Activated CD4-positive, alpha-beta T cell treated with anti-CD3 and anti-CD28 coated beads for 48 hours (primary cell): ENCODE measurements around the gene TNFRSF25.
"Not testable (repeated sequence)": the region's sequence is repeated elsewhere in the genome, so short reads cannot be mapped to it uniquely, and the experiment has no call there.

Experiments
- DNase-seq: peaks from one replicate; pipeline ENCODE4 v3.0.0-alpha.2; 2020

TNFRSF25 gene

DNA sequence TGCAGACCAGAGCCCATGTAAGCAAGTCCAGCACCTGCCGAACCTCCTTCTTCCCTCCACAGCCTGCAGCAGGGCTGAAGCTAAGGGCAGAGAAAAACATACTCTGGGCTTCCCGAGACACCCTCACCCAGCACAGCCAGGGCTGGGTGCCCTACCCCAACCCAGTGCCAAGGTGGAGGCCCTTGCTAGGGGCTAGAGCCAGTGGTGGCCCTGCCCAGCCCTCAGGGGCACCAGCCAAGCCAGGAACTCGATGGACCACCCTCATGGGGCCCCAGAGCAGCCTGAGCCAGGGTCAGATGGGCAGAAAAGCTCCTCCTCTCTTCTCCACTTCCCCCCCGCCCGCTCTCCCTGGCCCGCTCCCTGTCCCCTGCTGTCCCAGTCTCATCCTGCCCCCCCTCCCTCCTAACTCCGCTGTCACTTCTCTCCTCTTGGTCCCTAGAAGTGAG, 15.9 kb downstream of the TNFRSF25 start:
- DNase-seq = no peak

- DNase-seq = no peak
These were observed 17.0 kb downstream of the TNFRSF25 start for GRCh38 chr1:6448749-6449631.

DNA sequence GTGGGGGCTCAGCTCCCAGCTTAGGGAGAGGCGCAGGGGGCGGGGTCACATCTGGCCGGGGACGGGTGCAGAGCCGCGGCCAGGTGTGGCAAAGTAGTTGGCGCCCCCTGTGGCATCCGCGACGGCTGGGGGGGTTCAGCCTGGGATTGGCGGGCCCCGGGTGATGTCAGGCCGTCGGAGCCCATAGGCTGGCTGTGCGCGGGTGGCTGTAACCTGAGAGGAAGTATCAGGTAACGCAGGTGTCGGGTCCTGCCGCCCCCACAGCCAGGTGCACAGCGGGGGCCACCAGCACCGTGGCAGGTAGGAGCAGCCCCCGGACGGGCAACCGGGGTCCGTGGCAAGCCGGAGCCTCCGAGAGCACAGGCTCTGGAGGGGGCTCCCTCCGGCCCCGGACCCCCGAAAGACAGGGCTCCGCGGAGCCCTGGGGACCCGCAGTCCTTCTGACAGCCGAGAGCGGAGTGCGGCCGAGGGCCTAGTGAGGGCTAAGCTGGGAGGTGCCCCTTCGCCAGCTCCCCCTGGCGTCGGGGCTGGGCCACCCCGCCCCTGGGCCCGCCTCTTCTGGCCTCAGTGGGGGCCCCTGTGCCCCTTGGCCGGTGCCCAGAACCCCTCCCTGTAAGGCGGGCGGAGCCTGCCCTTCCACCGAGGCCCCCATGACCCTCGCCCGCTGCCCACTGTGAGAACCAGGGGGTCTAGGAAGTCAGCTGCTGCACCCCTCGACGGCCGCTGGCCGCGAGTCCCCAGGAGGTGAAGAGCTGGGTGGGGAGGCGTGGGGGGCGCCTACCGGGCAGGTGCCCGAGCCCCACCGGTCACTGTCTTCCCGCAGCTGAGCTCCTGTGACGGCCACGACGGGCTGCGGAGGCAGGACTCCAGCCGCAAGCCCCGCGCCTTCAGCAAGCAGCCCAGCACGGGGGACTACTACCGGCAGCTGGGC, 17.9 kb downstream of the TNFRSF25 start:
- no peak for DNase-seq

DNA sequence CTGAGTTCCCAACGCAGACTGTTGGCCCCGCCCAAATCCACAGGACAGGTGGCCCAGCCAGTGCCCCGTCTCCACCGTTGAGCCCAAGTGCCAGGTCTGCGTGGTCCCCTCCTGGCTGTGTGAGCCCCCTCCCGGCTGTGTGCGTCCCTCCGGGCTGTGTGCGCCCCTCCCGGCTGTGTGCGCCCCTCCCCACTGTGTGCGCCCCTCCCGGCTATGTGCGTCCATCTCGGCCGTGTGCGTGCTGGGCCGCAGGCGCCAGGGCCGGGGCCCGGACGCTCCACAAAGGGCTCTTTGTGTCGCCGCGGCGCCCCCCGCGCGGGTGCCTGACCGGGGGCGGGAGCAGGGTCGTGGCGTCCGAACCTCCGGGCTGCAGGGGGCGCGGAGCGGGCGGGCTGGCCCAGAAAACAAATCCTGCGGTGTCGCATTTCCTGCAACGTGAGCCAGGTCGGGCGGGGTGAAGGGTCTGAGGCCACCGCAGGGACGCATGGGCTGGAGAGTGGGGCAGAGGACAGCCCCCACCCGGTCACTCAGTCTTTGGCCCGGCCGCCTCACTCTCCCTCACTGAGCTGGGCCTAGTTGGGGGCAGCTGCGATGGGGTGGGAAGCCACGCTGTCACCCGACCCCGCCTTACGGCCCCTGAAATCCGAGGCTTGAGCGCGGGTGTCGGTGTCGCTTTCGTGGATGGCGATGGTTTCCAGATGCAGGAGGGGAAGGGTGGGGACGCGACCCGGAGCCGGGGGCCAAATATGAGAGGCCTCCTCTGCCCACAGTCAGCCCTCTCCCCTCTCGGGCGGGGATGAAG, 18.8 kb downstream of the TNFRSF25 start:
- no peak for DNase-seq

DNA sequence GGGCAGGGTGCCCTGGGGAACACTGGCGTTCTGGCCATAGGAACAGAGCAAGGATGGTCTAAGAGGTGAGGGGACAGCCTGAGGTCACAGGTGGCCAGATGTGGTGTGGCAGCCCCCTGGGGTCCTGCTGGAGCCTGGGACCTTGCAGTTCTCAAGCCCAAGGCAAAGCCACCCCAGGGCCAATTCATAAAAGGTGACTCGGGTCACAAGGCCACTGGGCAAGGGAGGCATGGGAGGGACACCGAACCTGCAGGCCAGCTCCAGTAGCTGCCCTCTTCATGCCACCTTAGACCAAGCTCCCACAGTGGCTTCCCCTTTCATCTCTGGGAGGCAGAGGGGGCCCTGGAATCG, 19.3 kb downstream of the TNFRSF25 start:
- no peak for DNase-seq

DNA sequence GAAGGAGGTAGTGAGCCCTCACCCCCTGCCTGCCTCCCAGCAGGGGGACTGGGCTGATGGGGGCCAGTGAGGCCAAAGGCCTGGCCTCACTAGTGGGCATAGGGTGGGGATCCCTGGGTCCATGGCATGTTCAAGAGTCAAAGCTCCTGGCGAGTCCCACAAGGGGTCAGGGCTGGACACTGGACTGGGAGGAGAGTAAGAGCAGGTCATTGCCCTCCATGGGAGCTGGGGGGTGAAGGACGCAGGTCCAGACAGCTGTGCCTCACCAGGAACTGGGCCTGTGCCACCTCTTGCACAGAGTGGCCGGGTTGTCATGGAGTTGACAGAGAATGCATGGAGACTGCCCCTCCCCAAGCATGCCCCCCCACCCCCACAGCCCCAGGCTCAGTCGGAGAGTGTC, 20.0 kb downstream of the TNFRSF25 start:
- DNase-seq = not testable (repeated sequence)

DNA sequence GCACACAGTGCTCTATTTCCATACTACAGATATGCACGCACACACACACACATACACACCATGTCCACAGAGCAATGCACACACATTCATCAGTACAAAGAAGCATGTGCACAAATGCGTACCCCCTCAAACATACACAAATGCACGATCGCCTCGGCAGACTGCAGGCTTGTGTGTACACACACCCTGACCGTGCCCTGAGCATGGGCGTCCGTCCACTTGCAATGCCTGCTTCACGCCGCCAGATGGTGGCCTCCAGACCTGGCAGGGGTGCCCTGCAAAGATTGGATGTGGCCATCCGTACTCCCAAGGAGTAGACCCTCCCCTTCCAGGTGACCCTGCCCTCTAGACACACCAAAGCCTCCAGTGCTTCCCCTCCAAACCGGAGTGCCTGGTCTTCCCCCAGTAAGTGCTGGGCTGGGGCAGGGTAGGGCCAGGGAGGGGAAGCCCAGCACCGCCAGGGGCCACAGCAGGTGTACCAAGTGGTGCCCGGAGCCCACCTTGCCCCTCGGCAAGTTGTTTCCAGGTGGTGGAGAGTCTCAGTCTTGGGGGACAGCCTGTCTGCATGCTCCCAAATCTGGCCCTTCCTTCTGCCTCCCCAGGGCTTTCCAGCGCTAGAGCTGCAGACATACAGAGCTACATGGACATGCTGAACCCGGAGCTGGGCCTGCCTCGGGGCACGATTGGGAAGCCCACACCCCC, 20.8 kb downstream of the TNFRSF25 start:
- peak; percentile 62 for DNase-seq

GRCh38 chr1:6444377-6444776, 21.6 kb downstream of the TNFRSF25 start:
- DNase-seq = no peak

DNA sequence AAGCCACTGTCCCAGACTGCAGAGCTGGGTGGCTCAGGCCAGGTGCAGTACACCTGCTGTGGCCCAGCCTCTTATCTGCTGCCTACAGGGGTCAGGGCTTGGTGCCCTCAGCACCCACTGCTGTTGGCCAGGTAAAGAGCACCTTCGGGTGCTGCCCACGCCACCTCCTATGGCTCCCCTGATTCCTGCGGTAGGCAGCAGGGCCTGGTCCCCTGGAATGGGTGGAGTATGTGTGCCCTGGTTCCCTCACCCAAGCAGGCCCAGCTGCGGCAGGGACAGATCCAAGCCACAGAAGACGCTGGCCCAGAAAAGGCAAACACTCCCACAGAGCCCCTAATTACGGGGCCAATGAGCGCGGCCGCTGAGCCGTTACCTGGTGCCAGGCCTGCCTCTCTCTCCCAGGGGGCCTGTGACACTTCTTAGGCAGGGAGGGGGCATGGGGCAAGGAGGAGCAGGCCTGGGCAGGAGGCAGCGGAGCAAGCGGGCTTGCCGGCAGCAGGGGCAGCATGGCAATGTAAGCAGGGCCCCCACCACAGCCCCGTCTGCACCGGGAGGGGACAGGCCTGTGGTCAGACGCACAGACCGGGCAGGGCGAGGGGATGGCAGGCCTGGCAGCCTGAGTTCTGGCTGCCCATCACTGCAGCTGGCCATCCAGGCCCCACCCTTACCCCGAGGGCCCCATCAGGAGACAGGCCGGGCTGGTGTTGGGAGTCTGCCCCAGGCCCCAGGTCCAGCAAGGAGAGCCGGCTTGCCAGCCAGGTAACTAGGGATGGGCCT, 22.4 kb downstream of the TNFRSF25 start:
- no peak for DNase-seq

DNA sequence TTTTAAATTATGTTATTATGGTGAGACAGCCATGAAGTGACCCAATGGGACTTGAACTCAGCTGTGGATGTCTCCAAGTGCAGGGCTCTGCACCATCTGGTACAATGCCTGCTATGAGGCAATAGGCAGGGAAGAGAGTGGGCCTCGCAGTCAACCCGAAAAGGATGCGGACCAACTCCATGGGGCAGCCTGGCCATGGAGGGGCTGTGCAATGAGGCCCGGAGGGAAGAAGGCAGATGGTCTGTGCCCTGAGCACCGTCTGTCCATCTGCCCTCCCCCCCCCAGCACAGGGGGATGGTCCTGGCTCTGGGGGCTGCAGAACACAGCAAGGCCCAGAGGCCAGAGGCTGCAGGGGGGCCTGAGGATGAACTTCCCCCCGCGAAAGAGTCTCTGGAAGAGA, 24.4 kb downstream of the TNFRSF25 start:
- no peak for DNase-seq

DNA sequence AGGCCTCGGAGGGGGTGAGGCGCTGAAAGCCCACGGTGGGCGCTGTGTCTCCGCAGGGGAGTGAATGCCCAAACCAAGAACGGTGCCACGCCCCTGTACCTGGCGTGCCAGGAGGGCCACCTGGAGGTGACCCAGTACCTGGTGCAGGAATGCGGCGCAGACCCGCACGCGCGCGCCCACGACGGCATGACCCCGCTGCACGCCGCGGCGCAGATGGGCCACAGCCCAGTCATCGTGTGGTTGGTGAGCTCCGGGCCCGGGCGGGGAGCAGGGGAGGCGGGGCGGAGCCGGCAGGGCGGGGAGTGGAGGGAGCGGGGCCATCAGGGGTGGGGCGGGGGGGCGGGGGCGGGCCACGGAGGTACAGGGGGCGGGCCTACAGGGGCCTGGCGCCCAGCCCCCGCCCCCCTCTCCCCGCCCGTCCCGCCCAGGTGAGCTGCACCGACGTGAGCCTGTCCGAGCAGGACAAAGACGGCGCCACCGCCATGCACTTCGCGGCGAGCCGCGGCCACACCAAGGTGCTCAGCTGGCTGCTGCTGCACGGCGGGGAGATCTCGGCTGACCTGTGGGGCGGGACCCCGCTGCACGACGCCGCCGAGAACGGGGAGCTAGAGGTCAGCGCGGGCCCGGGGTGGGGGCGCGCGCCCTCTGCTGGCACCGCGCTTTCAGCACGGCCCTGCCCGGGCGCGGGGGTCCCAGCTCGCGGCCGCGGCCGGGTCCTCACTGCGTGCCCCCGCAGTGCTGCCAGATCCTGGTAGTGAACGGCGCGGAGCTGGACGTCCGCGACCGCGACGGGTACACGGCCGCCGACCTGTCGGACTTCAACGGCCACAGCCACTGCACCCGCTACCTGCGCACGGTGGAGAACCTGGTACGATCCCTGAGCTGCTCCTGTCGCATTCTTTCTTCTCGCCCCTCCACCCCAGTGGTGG, 25.5 kb downstream of the TNFRSF25 start:
- peak; percentile 81 for DNase-seq

DNA sequence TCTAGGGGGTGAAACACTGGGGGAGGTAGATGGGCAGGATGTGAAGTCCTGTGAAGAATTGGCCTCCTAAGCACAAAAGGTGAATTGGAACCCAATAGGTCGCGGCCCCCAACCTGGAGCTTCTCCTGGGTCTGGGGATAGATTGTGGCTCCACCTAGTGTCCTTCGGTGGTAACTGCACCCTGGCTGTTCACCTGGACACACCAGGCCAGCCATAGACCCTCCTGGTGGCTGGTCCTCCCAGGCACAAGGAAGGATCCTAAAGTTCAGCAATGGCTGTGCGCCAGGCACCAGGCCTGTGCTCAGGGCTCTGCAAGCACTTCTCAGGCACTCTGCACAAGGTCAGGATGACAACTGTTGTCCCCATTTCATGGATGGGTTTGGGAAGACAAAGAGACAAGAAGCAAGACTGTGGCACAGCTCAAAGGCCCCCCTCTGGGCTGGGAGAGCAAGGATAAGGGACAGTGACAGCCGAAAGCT, 27.9 kb downstream of the TNFRSF25 start:
- DNase-seq = peak; percentile 80

GRCh38 chr1:6437012-6437700, 28.8 kb downstream of the TNFRSF25 start:
- not testable (repeated sequence) for DNase-seq

GRCh38 chr1:6436277-6436676, 29.7 kb downstream of the TNFRSF25 start:
- not testable (repeated sequence) for DNase-seq

- no peak for DNase-seq
These were observed 30.4 kb downstream of the TNFRSF25 start for GRCh38 chr1:6435547-6435946.

- DNase-seq = no peak
These were observed 30.8 kb downstream of the TNFRSF25 start for GRCh38 chr1:6435129-6435528.

DNA sequence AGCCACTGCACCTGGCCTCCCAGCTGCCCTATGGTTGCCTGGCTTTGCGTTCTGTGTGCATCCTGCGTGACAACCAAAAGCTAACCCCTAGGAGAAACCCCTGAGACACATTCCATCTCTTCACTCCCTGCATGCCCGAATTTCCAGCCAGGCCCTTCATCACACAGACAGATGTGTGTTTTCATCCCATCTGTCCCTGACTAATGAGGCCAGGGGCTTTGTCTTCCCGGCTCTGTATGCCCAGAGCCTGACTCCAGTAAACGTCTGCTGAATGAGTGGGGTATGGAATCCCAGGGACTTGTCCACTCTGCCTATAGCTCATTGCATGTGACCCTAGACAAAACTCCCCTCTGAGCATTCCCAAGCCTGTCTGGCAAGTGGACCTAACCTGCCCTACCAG, 31.8 kb downstream of the TNFRSF25 start:
- DNase-seq = no peak

GRCh38 chr1:6431645-6432579, 34.1 kb downstream of the TNFRSF25 start:
- not testable (repeated sequence) for DNase-seq
